GM12878 (cell line): ENCODE data around the gene RPRD1A.

Experiments
- CTCF ChIP-seq, 3 experiments: IDR thresholded peaks in 2 of 3; conservative IDR thresholded peaks in 1 of 3; 2 replicates each; pipeline ENCODE4 v1.5.1; 2011; ENCODE audit warnings: low read depth in 3 of 3, low read length in 3 of 3, mild to moderate bottlenecking in 3 of 3, control low read depth in 2 of 3, moderate library complexity in 2 of 3, inconsistent platforms in 1 of 3, mixed read lengths in 1 of 3; ENCODE audit not compliant: control insufficient read depth in 2 of 3, insufficient read depth in 1 of 3; ENCODE audit errors: extremely low read depth in 1 of 3
- MXI1 ChIP-seq: fragments of 150-350 bp; IDR thresholded peaks from 2 replicates; pipeline ENCODE4 v1.6.1; 2011; ENCODE audit warnings: low read depth, mild to moderate bottlenecking, inconsistent platforms, low read length, improper control_type of control experiment
- POLR2A ChIP-seq: IDR thresholded peaks from 2 replicates; pipeline ENCODE4 v1.6.1; 2011; ENCODE audit warnings: low read depth, mild to moderate bottlenecking, low read length
- TAF1 ChIP-seq: IDR thresholded peaks from 2 replicates; pipeline ENCODE4 v1.6.1; 2011; ENCODE audit warnings: mild to moderate bottlenecking, low read depth, low read length, borderline replicate concordance
- USF1 ChIP-seq: IDR thresholded peaks from 2 replicates; pipeline ENCODE4 v1.6.1; 2011; ENCODE audit warnings: borderline replicate concordance, low read depth, mild to moderate bottlenecking, moderate library complexity, mixed read lengths, low read length; ENCODE audit not compliant: insufficient read depth; ENCODE audit errors: extremely low read length
- ZBTB40 ChIP-seq: fragments of 450-650 bp; IDR thresholded peaks from 2 replicates; pipeline ENCODE4 v1.6.1; 2016; ENCODE audit warnings: mild to moderate bottlenecking, moderate library complexity, borderline replicate concordance

GRCh38 chr18:36006997-36007396 is 60.4 kb downstream of the RPRD1A start:
- TF ChIP-seq MXI1 (no peak), ZBTB40 (no peak), CTCF (IDR thresholded peaks at IDR 0.05 in 2 of 3, conservative IDR thresholded peaks at IDR 0.05 in 1 of 3; ENCODE audit: control insufficient read depth in 2 of 3, extremely low read depth in 1 of 3, insufficient read depth in 1 of 3, low read depth in 3 of 3, low read length in 3 of 3) (no peak), TAF1 (no peak), POLR2A (no peak), USF1 (no peak)
